ENCODE data around the gene PACS1.

Gene PACS1

GRCh38 chr11:66293352-66293751, 223.3 kb downstream of the PACS1 start:
- FAIRE-seq = no peak

DNA sequence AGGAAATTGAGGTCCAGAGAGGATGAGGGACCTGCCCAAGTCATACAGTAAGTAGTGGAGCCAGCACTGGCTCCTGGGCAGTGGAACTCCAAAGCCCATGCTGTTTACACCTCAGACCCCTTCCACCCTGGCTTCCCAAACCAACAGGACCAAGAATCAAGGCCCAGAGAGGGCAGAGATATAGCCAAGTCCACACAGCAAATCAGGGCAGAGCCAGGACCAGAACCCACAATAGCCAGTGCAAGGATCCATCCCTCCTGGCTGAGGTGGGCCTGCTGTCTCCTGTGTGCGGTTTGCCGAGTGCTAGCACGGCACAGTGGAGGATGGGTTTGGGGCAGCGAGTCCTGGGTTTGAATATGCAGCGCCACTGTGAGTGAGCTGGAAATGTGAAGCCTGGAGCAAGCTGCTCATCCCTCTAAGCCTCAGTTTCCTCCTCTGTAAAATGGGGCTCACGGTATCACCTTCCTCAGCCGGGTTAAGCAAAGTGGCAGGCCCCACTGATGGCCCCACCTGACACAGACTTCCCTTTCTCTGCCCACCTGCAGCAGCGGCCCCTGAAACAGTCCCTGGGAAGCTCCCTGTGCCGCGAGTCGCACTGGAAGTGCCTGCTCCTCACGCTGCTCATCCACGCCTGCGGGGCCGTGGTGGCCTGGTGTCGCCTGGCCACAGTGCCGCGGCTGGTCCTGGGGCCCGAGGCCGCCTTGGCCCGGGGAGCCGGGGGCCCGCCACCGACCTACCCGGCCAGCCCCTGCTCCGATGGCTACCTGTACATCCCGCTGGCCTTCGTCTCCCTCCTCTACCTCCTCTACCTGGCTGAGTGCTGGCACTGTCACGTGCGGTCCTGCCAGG, 223.9 kb downstream of the PACS1 start:
- no peak for FAIRE-seq

All from A204.1 (cell line).